NCI-H1694 treated with DMSO at 0.1 percent for 48 hours (cell line): Measurements from ENCODE around the gene TM9SF2.

Source experiments
- DNase-seq: peaks from one replicate; lab custom pipeline; 2025; lab: John Stamatoyannopoulos, UW

Gene TM9SF2

GRCh38 chr13:99496184-99497142 lies 4.8 kb upstream of the TM9SF2 start:
- no peak for DNase-seq

- DNase-seq = peak; percentile 87
Observed at GRCh38 chr13:99498171-99499161, 2.8 kb upstream of the TM9SF2 start.

GRCh38 chr13:99500839-99501183 lies 461 bp upstream of the TM9SF2 start:
- no peak for DNase-seq

- DNase-seq = no peak
Observed at GRCh38 chr13:99501848-99502301, 603 bp downstream of the TM9SF2 start.

GRCh38 chr13:99505814-99506269 lies 4.6 kb downstream of the TM9SF2 start:
- peak; percentile 33 for DNase-seq

GRCh38 chr13:99506634-99507033 lies 5.4 kb downstream of the TM9SF2 start:
- no peak for DNase-seq

- DNase-seq = no peak
Observed at GRCh38 chr13:99507054-99507453, 5.8 kb downstream of the TM9SF2 start.

GRCh38 chr13:99507551-99507950 lies 6.3 kb downstream of the TM9SF2 start:
- DNase-seq = no peak

GRCh38 chr13:99507986-99508385 lies 6.7 kb downstream of the TM9SF2 start:
- DNase-seq = no peak

- DNase-seq = no peak
Observed at GRCh38 chr13:99509479-99509878, 8.2 kb downstream of the TM9SF2 start.

- DNase-seq = no peak
Observed at GRCh38 chr13:99514801-99515200, 13.5 kb downstream of the TM9SF2 start.

- DNase-seq = no peak
Observed at GRCh38 chr13:99516153-99516929, 15.1 kb downstream of the TM9SF2 start.

- no peak for DNase-seq
Observed at GRCh38 chr13:99517577-99517976, 16.3 kb downstream of the TM9SF2 start.

- DNase-seq = no peak
Observed at GRCh38 chr13:99517984-99518383, 16.7 kb downstream of the TM9SF2 start.

- DNase-seq = no peak
Observed at GRCh38 chr13:99522298-99522697, 21.0 kb downstream of the TM9SF2 start.

GRCh38 chr13:99523838-99524237 lies 22.6 kb downstream of the TM9SF2 start:
- DNase-seq = no peak

GRCh38 chr13:99525967-99526366 lies 24.7 kb downstream of the TM9SF2 start:
- no peak for DNase-seq

- no peak for DNase-seq
Observed at GRCh38 chr13:99526549-99526948, 25.3 kb downstream of the TM9SF2 start.

GRCh38 chr13:99527301-99527700 lies 26.0 kb downstream of the TM9SF2 start:
- no peak for DNase-seq

- DNase-seq = peak; percentile 58
Observed at GRCh38 chr13:99528547-99528946, 27.3 kb downstream of the TM9SF2 start.

- DNase-seq = no peak
Observed at GRCh38 chr13:99536023-99536422, 34.8 kb downstream of the TM9SF2 start.

- no peak for DNase-seq
Observed at GRCh38 chr13:99540530-99540929, 39.3 kb downstream of the TM9SF2 start.
